Activated CD8-positive, alpha-beta memory T cell treated with anti-CD3 and anti-CD28 coated beads, Interleukin-2, amount 10 ng/mL, durations not matched to agents 7 days and 5 days (primary cell): ENCODE results near the gene KLHL10. TPM values are rescaled to one million over a fixed set of nuclear protein-coding genes. Genes with fewer than 3 reads are reported as not detected.
"Not testable (repeated sequence)": the region's sequence is repeated elsewhere in the genome, so short reads cannot be mapped to it uniquely, and the experiment has no call there.

Experiments
- ATAC-seq: fragments of 150-1000 bp; cut with Tn5 transposase; one replicate; pipeline ENCODE4 v1.10.0; 2021; ENCODE audit warnings: moderate library complexity
- CTCF ChIA-PET: fragments of 350-600 bp; sonication (Branson Sonifier 250); formaldehyde crosslinking; loops from one replicate; lab custom pipeline; 2021; ENCODE audit warnings: antibody characterized with exemption; lab: Charles Lee
- DNase-seq: peaks from one replicate; pipeline ENCODE4 v3.0.0-alpha.2; 2020
- H3K27ac Mint-ChIP-seq: one replicate; pipeline ENCODE4 v1.8.0; 2021; ENCODE audit warnings: mild to moderate bottlenecking, mixed read lengths
- H3K27me3 Mint-ChIP-seq: one replicate; pipeline ENCODE4 v1.8.0; 2021; ENCODE audit warnings: mixed read lengths
- H3K36me3 Mint-ChIP-seq: one replicate; pipeline ENCODE4 v1.8.0; 2021; ENCODE audit warnings: mild to moderate bottlenecking, mixed read lengths
- H3K4me1 Mint-ChIP-seq: one replicate; pipeline ENCODE4 v1.8.0; 2021; ENCODE audit warnings: mixed read lengths
- H3K4me3 Mint-ChIP-seq: one replicate; pipeline ENCODE4 v1.8.0; 2021; ENCODE audit warnings: mild to moderate bottlenecking, moderate library complexity, mixed read lengths
- H3K9me3 Mint-ChIP-seq: one replicate; pipeline ENCODE4 v1.8.0; 2022; ENCODE audit warnings: low read depth, mixed read lengths
- total RNA-seq, 2 experiments: library from RNA; stranded (reverse); gene quantifications; one replicate each; pipeline ENCODE4 v1.2.3, GENCODE V29; 2021

The KLHL10 gene
- total RNA-seq, 2 experiments from 2014 or later: not detected

GRCh38 chr17:41871789-41872188, 34.2 kb downstream of the KLHL10 start:
- Mint-ChIP-seq H3K4me1 (peaks cover 22% of the 10 kb centered on the region), H3K36me3 (peaks cover 63% of the 10 kb centered on the region), H3K27me3 (no peaks in the 10 kb centered on the region), H3K9me3 (no peaks in the 10 kb centered on the region), H3K4me3 (no peak overlapping the region), H3K27ac (no peak overlapping the region)
- ATAC-seq: no peak
- no peak for DNase-seq
- CTCF ChIA-PET: no interaction called here

DNA sequence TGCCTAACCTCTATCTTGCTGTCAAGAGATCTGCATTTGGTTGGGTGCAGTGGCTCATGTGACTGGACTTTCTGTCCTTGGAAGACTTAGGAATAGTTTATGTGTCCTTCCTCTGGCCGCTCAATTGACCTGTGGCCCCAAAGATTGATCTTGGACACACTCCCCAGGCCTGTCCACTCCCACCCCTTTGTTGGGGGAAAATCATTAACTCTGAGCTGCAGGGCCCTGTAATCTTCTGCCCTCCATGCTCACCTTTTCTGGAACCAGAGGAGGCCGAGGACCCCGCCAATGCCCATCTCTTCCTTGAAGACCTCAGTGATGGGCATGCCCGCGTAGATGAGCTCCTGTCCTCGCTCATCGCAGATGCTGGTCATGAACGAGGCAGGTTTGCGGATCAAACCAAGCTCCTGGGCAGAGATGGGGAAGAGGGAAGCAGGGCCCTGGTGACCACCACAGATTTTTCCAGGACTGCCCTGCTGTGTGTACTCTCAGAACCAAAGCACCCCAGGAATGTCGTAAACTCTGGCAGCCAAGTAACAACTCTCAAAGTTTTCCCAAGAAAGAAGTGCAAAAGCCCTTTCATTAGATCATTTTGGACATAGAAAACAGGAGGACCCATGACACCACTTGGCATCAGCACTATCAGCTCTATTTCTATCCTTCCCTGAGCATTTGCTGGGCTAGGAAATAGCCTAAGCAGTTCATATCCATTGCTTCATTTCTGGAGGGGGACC, 36.1 kb downstream of the KLHL10 start:
- CTCF ChIA-PET: interaction anchor here (1.1 to 2.6 kb wide), 2 partner anchors 8 to 11 kb away, joined by 3 to 7 read pairs; partner anchors contain the start of gene KLHL11

DNA sequence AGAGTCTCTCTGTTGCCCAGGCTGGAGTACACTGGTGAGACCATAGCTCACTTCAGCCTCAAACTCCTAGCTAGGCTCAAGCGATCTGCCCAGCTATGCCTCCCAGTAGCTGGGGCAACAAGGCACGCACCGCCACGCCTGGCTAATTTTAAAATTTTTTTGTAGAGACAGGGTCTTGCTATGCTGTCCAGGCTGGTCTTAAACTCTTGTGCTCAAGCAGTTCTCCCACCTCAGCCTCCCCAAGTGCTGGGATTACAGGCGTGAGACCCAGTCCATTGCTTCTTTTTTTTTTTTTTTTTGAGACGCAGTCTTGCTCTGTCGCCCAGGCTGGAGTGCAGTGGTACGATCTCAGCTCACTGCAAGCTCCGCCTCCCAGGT, 36.7 kb downstream of the KLHL10 start:
- not testable (repeated sequence) for DNase-seq, H3K27ac Mint-ChIP-seq, H3K4me3 Mint-ChIP-seq, ATAC-seq, H3K4me1 Mint-ChIP-seq, H3K9me3 Mint-ChIP-seq, H3K27me3 Mint-ChIP-seq
- H3K36me3 Mint-ChIP-seq: peaks cover 63% of the 10 kb centered on the region
- CTCF ChIA-PET: interaction anchor here (1.1 to 2.6 kb wide), 2 partner anchors 9 to 10 kb away, joined by 3 to 7 read pairs; partner anchors contain the start of gene KLHL11

More for the DNA sequence above, 36.1 kb downstream of the KLHL10 start:
- no peaks in the 10 kb centered on the region for H3K27me3 Mint-ChIP-seq
- DNase-seq: no peak
- no peak overlapping the region for H3K4me3 Mint-ChIP-seq
- H3K4me1 Mint-ChIP-seq: peaks cover 12% of the 10 kb centered on the region
- H3K9me3 Mint-ChIP-seq: no peaks in the 10 kb centered on the region
- H3K36me3 Mint-ChIP-seq: peaks cover 64% of the 10 kb centered on the region
- no peak overlapping the region for H3K27ac Mint-ChIP-seq
- no peak for ATAC-seq

DNA sequence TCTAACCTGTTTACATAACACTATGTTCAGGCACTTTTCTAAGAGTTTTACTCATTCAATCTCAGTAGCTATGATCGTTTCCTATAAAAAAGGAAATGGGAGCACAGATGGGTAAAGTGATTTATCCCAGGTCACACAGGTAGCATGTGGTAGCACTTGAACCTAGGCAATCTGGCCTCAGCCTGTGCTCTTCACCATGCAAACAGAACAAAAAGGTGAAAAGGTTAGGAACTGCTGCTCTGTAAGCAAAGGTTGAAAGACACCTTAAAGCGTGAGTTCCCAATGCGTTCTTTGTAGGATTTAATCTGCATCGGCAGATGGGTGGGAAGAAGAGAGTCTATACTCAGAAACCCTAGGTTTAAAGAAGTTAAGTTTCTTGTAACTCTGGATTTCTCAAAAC, 42.5 kb downstream of the KLHL10 start:
- H3K27ac Mint-ChIP-seq: no peak overlapping the region
- CTCF ChIA-PET: interaction anchor here (0.7 kb wide), 1 partner anchor 35 kb away, joined by 3 read pairs; no protein-coding TSS in a partner anchor
- ATAC-seq (no peak), DNase-seq (no peak)
- H3K4me3 Mint-ChIP-seq: no peak overlapping the region
- no peaks in the 10 kb centered on the region for H3K4me1 Mint-ChIP-seq
- no peaks in the 10 kb centered on the region for H3K27me3 Mint-ChIP-seq
- peaks cover 47% of the 10 kb centered on the region for H3K36me3 Mint-ChIP-seq
- no peaks in the 10 kb centered on the region for H3K9me3 Mint-ChIP-seq

DNA sequence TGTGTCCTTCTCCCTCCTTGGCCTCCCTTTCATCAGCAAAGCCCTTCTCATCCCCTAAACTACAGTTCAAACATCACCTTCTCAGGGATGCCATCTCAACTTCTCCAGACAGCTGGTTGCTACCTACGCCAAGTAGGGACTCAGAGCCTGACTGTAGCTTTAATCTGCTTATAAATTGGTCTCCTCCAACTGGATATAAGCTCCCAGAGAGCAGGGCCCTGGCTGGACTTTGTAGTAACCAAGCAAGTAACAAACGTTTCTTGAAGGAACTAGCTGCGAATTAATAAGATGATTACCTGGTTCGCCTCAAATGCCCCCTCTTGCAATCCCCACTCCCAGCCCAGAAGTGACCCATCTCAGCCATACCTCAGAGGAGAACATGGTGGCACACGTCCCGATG, 45.1 kb downstream of the KLHL10 start:
- H3K4me1 Mint-ChIP-seq: no peaks in the 10 kb centered on the region

GRCh38 chr17:41885733-41886132, 48.1 kb downstream of the KLHL10 start:
- H3K27ac Mint-ChIP-seq: no peak overlapping the region
- H3K9me3 Mint-ChIP-seq: no peaks in the 10 kb centered on the region
- DNase-seq (no peak), ATAC-seq (no peak)
- H3K4me1 Mint-ChIP-seq: no peaks in the 10 kb centered on the region
- peaks cover 47% of the 10 kb centered on the region for H3K36me3 Mint-ChIP-seq
- CTCF ChIA-PET: interaction anchor here (1.4 kb wide), 1 partner anchor 74 kb away, joined by 3 read pairs; no protein-coding TSS in a partner anchor
- H3K4me3 Mint-ChIP-seq: no peak overlapping the region
- no peaks in the 10 kb centered on the region for H3K27me3 Mint-ChIP-seq

More for the DNA sequence above, 45.1 kb downstream of the KLHL10 start:
- no peaks in the 10 kb centered on the region for H3K9me3 Mint-ChIP-seq
- H3K36me3 Mint-ChIP-seq: peaks cover 55% of the 10 kb centered on the region
- no peak for ATAC-seq
- no peak for DNase-seq
- no peak overlapping the region for H3K27ac Mint-ChIP-seq
- no peak overlapping the region for H3K4me3 Mint-ChIP-seq
- CTCF ChIA-PET: interaction anchor here (1.4 kb wide), 2 partner anchors 12 to 19 kb away, joined by 3 read pairs; no protein-coding TSS in a partner anchor
- H3K27me3 Mint-ChIP-seq: no peaks in the 10 kb centered on the region

DNA sequence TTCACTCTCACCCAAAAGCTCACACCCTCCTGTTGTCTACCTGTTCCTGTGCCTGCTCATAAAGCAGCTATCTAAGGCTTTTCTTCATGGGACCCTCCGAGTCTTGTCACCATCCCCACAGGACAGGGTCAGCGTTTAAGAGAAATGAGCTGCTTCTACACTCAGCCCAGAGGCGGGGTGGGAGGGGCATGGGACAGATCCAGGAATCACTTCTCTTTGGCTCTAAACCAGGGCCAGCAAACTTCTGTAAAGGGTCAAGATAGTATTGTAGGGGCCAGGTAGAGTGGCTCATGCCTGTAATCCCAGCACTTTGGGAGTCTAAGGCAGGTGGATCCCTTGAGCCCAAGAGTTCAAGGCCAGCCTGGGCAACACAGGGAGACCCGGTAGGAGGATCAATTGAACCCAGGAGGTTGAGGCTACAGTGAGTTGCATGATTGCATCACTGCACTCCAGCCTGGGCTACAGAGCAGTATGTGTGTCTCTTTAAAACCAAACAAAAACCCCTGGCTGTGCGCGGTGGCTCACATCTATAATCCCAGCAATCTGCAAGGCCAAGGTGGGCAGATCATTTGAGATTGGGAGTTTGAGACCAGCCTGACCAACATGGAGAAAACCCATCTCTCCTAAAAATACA, 50.8 kb downstream of the KLHL10 start:
- Mint-ChIP-seq H3K9me3 (no peaks in the 10 kb centered on the region), H3K4me1 (no peaks in the 10 kb centered on the region), H3K36me3 (peaks cover 46% of the 10 kb centered on the region), H3K4me3 (no peak overlapping the region), H3K27ac (no peak overlapping the region), H3K27me3 (no peaks in the 10 kb centered on the region)
- no peak for DNase-seq
- CTCF ChIA-PET: no interaction called here
- no peak for ATAC-seq

DNA sequence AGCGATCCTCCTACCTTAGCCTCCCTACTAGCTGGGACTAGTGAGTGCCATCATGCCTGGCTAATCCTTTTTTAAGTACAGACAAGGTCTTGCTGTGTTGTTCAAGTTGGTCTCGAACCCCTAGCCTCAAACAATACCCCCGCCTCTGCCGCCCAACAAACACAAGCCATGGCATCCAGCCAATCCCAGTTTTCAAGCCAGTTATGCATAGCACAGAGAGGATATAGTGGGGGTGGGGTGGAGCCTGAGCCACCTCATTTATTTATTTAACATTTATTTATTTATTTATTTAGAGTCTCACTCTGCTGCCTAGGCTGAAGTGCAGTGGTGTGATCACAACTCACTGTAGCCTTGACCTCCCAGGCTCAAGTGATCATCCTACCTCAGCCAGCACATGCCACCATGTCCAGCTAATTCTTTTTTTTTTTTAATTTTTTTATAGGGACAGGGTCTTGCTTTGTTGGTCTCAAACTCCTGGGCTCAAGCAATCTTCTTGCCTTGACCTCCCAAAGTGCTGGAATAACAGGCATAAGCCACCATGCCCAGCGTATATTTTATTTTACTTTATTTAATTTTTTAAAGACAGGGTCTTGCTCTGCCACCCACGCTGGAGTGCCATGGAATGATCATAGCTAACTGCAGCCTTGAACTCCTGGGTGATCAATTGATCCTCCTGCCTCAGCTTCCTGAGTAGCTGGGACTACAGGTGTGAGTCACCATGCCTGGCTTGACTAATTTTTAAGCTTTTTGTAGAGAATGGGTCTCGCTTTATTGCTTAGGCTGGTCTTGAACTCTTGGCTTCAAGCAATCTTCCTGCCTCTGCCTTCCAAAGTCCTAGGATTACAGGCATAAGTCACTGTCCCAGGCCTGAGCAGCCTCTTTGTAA, 53.8 kb downstream of the KLHL10 start:
- no peak for ATAC-seq
- Mint-ChIP-seq H3K27ac (no peak overlapping the region), H3K27me3 (no peaks in the 10 kb centered on the region)

GRCh38 chr17:41892021-41892376, 54.4 kb downstream of the KLHL10 start:
- no peak for ATAC-seq
- H3K36me3 Mint-ChIP-seq: peaks cover 41% of the 10 kb centered on the region
- DNase-seq: no peak
- CTCF ChIA-PET: interaction anchor here (1.4 kb wide), 1 partner anchor 26 kb away, joined by 4 read pairs; the partner anchor contains the start of gene ACLY
- no peak overlapping the region for H3K4me3 Mint-ChIP-seq
- H3K27ac Mint-ChIP-seq: no peak overlapping the region
- no peaks in the 10 kb centered on the region for H3K27me3 Mint-ChIP-seq
- no peaks in the 10 kb centered on the region for H3K4me1 Mint-ChIP-seq
- H3K9me3 Mint-ChIP-seq: no peaks in the 10 kb centered on the region

More for the DNA sequence above, 53.8 kb downstream of the KLHL10 start:
- peaks cover 38% of the 10 kb centered on the region for H3K36me3 Mint-ChIP-seq
- CTCF ChIA-PET: interaction anchor here (1.4 kb wide), 1 partner anchor 27 kb away, joined by 4 read pairs; the partner anchor contains the start of gene ACLY
- H3K4me1 Mint-ChIP-seq: no peaks in the 10 kb centered on the region
- DNase-seq: no peak
- H3K9me3 Mint-ChIP-seq: no peaks in the 10 kb centered on the region
- H3K4me3 Mint-ChIP-seq: no peak overlapping the region

DNA sequence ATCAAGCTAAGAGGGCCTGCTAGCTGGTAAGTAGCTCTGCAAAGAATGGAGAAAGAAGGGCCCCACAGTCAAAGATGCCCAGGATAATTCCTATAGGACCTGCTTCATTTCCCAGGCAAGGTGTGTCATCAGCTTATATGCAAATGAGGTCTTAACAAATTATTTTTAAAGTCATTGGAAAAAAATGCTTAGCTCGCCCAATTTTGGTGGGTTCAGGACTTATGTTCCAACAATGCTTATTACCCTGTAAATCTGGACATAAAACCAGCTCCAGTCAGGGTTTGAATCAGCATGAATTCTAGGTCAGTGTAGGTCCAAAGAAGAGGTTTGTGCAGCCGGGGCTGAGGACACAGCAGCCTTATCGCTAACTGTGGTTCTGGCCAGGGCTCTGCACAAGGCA, 55.8 kb downstream of the KLHL10 start:
- no peaks in the 10 kb centered on the region for H3K4me1 Mint-ChIP-seq
- CTCF ChIA-PET: interaction anchor here (1.0 kb wide), 1 partner anchor 156 kb away, joined by 4 read pairs; no protein-coding TSS in a partner anchor
- H3K27me3 Mint-ChIP-seq: no peaks in the 10 kb centered on the region

GRCh38 chr17:41894791-41895331, 57.2 kb downstream of the KLHL10 start:
- CTCF ChIA-PET: interaction anchor here (1.6 kb wide), 1 partner anchor 13 kb away, joined by 3 read pairs; no protein-coding TSS in a partner anchor
- Mint-ChIP-seq H3K27ac (no peak overlapping the region), H3K36me3 (peaks cover 44% of the 10 kb centered on the region), H3K27me3 (no peaks in the 10 kb centered on the region), H3K4me1 (no peaks in the 10 kb centered on the region), H3K4me3 (no peak overlapping the region), H3K9me3 (no peaks in the 10 kb centered on the region)
- DNase-seq: no peak
- ATAC-seq: no peak

More for the DNA sequence above, 55.8 kb downstream of the KLHL10 start:
- ATAC-seq (no peak), DNase-seq (no peak)
- Mint-ChIP-seq H3K36me3 (peaks cover 39% of the 10 kb centered on the region), H3K27ac (no peak overlapping the region), H3K4me3 (no peak overlapping the region), H3K9me3 (no peaks in the 10 kb centered on the region)

- H3K36me3 Mint-ChIP-seq: peaks cover 45% of the 10 kb centered on the region
- H3K27ac Mint-ChIP-seq: no peak overlapping the region
- CTCF ChIA-PET: interaction anchor here (1.6 kb wide), 1 partner anchor 13 kb away, joined by 3 read pairs; no protein-coding TSS in a partner anchor
These were observed 58.0 kb downstream of the KLHL10 start for GRCh38 chr17:41895617-41896016.

More at GRCh38 chr17:41895617-41896016, 58.0 kb downstream of the KLHL10 start:
- ATAC-seq (no peak), DNase-seq (no peak)
- no peaks in the 10 kb centered on the region for H3K27me3 Mint-ChIP-seq
- H3K9me3 Mint-ChIP-seq: no peaks in the 10 kb centered on the region
- H3K4me3 Mint-ChIP-seq: no peak overlapping the region
- H3K4me1 Mint-ChIP-seq: no peaks in the 10 kb centered on the region
